Tibial artery (tissue), 4 donors: ENCODE data around the gene DNAAF6.

ENCODE experiments used
- DNase-seq, 2 donors: peaks; one replicate each; pipeline ENCODE4 v3.0.0-alpha.2; 2019
- H3K27ac ChIP-seq, 2 donors: fragments of 200-600 bp; sonication (generic) in 1 of 2; 1 replicate in 1 of 2; 2 replicates in 1 of 2; pipeline ENCODE4 v1.5.1; 2018 to 2019; ENCODE audit warnings: mild to moderate bottlenecking in 1 of 2
- H3K27me3 ChIP-seq, 2 donors: fragments of 200-600 bp; sonication (generic) in 1 of 2; one replicate each; pipeline versions ENCODE4 v1.5.1 to v1.6.0; 2016 to 2019
- H3K36me3 ChIP-seq, 3 donors: fragments of 200-600 bp; sonication (generic) in 2 of 3; one replicate each; pipeline ENCODE4 v1.5.1; 2016 to 2019; ENCODE audit warnings: mild to moderate bottlenecking in 2 of 3
- H3K4me1 ChIP-seq, 4 donors: fragments of 200-600 bp; sonication (generic) in 2 of 4; 1 replicate in 3 of 4; 2 replicates in 1 of 4; pipeline ENCODE4 v1.5.1; 2016 to 2019
- H3K4me3 ChIP-seq, 2 donors: fragments of 200-600 bp; sonication (generic) in 1 of 2; 1 replicate in 1 of 2; 2 replicates in 1 of 2; pipeline ENCODE4 v1.5.1; 2018 to 2019; ENCODE audit warnings: mild to moderate bottlenecking in 2 of 2
- H3K9me3 ChIP-seq, 3 donors: fragments of 200-600 bp; sonication (generic) in 1 of 3; one replicate each; pipeline ENCODE4 v1.5.1; 2016 to 2019
- intact Hi-C: fragments of 100-400 bp; cut with DNase I; formaldehyde crosslinking; loops from one replicate; pipeline ENCODE4 v1.15.0; 2023; ENCODE audit warnings: low total_unique reads
- TF ChIP-seq, protein P1 (sequence below), 2 experiments: fragments of 200-600 bp in 1 of 2; fragments of 450-650 bp in 1 of 2; IDR thresholded peaks; one replicate each; pipeline ENCODE4 v1.5.1; 2017 to 2019; ENCODE audit warnings: antibody characterized with exemption in 2 of 2, mild to moderate bottlenecking in 1 of 2, moderate library complexity in 1 of 2

DNAAF6 gene

DNA sequence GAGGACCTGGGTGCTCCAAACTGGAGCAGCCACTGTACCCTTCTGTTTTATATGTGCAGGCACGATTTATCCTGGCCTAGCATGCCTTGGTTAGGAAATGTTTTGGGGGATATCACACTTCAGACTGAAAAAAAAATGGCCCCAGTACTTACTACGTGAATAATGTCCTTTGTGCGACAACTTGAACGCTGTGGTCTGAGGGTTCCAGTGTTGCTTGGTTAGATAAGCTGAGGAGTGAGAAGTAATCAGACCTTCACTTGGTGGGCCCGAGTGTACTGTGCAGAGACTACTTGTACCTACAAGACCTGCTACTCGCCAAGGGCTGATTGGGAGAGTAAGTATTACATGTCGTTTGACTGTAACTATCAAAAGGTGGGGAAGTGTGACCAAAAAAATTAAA, 678 bp downstream of the DNAAF6 start:
- H3K4me3 ChIP-seq, result no peak overlapping the region
- DNase-seq, result no peak
- no peak overlapping the region for H3K27ac ChIP-seq
- intact Hi-C loops, result no loop called here
- H3K9me3 ChIP-seq, result no peaks in the 10 kb centered on the region
- H3K27me3 ChIP-seq, result no peaks in the 10 kb centered on the region
- H3K4me1 ChIP-seq, result no peaks in the 10 kb centered on the region
- TF ChIP-seq, protein P1, sequence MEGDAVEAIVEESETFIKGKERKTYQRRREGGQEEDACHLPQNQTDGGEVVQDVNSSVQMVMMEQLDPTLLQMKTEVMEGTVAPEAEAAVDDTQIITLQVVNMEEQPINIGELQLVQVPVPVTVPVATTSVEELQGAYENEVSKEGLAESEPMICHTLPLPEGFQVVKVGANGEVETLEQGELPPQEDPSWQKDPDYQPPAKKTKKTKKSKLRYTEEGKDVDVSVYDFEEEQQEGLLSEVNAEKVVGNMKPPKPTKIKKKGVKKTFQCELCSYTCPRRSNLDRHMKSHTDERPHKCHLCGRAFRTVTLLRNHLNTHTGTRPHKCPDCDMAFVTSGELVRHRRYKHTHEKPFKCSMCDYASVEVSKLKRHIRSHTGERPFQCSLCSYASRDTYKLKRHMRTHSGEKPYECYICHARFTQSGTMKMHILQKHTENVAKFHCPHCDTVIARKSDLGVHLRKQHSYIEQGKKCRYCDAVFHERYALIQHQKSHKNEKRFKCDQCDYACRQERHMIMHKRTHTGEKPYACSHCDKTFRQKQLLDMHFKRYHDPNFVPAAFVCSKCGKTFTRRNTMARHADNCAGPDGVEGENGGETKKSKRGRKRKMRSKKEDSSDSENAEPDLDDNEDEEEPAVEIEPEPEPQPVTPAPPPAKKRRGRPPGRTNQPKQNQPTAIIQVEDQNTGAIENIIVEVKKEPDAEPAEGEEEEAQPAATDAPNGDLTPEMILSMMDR (IDR thresholded peaks at IDR 0.05), result no peak
- no peaks in the 10 kb centered on the region for H3K36me3 ChIP-seq

DNA sequence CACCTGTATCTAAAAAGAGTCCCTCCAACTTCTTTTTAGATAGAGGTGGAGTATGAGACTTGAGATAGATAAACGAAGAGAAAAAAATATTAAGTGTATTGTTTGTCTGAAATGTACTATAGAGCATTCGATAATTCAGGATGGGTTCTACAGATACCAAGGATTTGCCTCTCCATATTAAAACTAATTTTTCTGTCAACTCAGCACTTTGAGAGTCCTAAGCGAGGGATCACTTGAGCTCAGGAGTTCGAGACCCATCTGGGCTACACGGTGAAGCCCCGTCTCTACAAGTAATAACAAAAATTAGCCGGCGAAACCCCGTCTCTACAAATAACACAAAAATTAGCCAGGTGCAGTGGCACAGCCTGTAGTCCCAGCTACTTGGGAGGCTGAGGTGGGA, 1.5 kb downstream of the DNAAF6 start:
- Histone ChIP-seq H3K27me3 (no peaks in the 10 kb centered on the region), H3K27ac (no peak overlapping the region), H3K4me3 (no peak overlapping the region), H3K4me1 (no peaks in the 10 kb centered on the region), H3K36me3 (no peaks in the 10 kb centered on the region), H3K9me3 (no peaks in the 10 kb centered on the region)
- no peak for DNase-seq
- TF ChIP-seq, protein P1 (IDR thresholded peaks at IDR 0.05), result no peak
- intact Hi-C loops, result no loop called here

DNA sequence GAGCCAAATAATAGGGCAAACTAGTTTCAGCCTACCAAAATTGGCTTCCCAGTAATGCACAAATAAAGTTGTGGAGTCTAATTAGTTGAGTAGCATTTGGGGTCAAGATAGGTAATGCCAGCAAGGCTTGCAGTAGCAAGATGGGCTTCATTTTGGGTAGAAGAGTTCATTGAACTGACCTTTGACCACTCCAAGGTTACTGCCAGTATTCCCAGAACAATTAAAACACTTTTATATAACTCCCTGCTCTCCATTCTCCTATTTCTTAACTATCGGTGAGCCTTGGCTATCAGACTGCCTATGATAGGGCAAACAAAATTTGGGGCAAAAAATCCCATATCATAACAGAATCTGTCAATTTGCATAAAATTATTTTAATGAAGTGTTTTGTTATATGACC, 7.1 kb downstream of the DNAAF6 start:
- DNase-seq, result no peak
- no peak overlapping the region for H3K4me3 ChIP-seq
- H3K27me3 ChIP-seq, result no peaks in the 10 kb centered on the region
- H3K27ac ChIP-seq, result no peak overlapping the region
- H3K36me3 ChIP-seq, result no peaks in the 10 kb centered on the region
- no peaks in the 10 kb centered on the region for H3K9me3 ChIP-seq
- no peaks in the 10 kb centered on the region for H3K4me1 ChIP-seq
- intact Hi-C loops, result no loop called here
- TF ChIP-seq, protein P1 (IDR thresholded peaks at IDR 0.05), result no peak

DNA sequence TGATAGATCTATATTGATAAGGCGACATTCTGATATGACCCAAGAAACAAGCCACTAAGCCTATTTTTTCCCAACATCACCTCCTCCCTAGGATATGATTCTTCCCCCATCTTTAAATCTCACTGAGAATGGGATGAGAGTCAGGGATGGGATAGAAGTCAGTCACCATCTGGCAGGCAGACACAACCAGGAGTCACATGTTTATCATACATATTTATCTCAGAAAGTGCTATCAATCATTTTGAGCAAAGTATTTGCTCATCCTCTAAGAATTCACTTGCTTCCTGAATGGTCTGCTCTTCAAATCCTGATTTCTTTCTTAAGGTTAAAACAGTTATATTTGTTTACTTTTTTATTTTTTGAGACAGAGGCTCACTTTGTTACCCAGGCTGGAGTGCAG, 20.3 kb downstream of the DNAAF6 start:
- intact Hi-C loops, result no loop called here
- Histone ChIP-seq H3K4me1 (no peaks in the 10 kb centered on the region), H3K9me3 (no peaks in the 10 kb centered on the region), H3K4me3 (no peak overlapping the region), H3K27me3 (no peaks in the 10 kb centered on the region), H3K36me3 (no peaks in the 10 kb centered on the region), H3K27ac (no peak overlapping the region)
- DNase-seq, result no peak
- TF ChIP-seq, protein P1 (IDR thresholded peaks at IDR 0.05), result no peak

DNA sequence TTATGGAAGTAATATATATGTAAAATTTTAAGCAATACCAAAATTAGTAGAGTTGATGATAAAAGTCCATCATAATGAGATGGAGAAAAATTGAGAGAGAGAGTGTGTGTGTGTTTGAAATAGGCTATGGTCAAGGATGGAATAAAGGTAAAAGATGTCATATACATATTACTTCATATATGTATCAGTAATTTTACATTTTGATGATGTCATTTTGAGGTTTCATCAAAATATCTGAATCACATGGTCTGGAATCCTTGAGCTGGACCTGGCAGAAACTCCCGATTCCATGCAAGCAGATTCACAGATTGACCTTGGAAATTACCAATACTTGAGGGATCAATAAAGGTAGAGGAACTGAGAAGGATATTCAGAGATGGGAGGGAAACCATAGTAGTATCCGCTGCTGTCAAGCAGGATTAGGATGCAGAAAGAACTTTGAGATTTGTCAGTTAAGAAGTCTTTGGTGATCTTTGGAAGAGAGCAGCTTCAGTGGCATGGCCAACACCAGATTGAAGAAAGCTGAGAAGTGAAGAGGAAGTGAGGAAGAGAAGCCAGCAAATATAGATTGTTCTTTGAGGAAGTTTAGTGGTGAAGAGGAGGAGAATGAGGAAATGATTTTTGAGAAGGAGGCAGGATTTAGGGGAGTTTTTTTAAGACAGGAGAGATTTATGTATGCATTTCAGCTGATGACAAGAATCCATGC, 21.5 kb downstream of the DNAAF6 start:
- no peak overlapping the region for H3K27ac ChIP-seq
- H3K36me3 ChIP-seq, result no peaks in the 10 kb centered on the region

More for the DNA sequence above, 21.5 kb downstream of the DNAAF6 start:
- no peak for DNase-seq
- Histone ChIP-seq H3K4me3 (no peak overlapping the region), H3K27me3 (no peaks in the 10 kb centered on the region), H3K4me1 (no peaks in the 10 kb centered on the region), H3K9me3 (no peaks in the 10 kb centered on the region)
- TF ChIP-seq, protein P1 (IDR thresholded peaks at IDR 0.05), result no peak
- intact Hi-C loops, result no loop called here
